GM10266 (cell line): ENCODE results near the gene PHF21B.

Experiments used
- DNase-seq: peaks from one replicate; pipeline ENCODE4 v3.0.0; 2012; ENCODE audit errors: extremely low spot score
- TF ChIP-seq, protein P1 (sequence below): IDR thresholded peaks from 2 replicates; pipeline ENCODE4 v1.5.1; 2012; ENCODE audit warnings: mild to moderate bottlenecking, low read depth; ENCODE audit not compliant: control insufficient read depth, insufficient read depth; ENCODE audit errors: missing control alignments

The PHF21B gene

DNA sequence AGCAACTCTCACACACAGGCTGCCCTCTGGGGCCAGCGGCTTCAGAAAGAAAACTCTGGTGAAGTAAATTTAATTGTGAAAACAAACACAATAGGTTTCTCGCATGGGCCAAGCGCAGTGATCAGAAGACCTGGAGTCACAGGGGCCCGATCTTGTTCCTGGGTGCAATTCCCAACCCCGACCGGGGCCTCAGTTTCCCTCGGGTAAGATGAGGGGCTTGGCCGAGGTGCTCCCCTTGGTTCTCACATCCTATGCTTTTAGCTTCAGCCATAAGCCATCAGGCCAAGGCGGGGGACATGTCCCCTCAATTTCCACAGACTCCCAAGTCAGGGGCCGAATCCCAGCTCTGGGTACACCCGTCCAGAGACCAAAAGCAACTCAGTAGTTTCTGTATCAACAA lies 11.5 kb downstream of the PHF21B start:
- TF ChIP-seq, protein P1, sequence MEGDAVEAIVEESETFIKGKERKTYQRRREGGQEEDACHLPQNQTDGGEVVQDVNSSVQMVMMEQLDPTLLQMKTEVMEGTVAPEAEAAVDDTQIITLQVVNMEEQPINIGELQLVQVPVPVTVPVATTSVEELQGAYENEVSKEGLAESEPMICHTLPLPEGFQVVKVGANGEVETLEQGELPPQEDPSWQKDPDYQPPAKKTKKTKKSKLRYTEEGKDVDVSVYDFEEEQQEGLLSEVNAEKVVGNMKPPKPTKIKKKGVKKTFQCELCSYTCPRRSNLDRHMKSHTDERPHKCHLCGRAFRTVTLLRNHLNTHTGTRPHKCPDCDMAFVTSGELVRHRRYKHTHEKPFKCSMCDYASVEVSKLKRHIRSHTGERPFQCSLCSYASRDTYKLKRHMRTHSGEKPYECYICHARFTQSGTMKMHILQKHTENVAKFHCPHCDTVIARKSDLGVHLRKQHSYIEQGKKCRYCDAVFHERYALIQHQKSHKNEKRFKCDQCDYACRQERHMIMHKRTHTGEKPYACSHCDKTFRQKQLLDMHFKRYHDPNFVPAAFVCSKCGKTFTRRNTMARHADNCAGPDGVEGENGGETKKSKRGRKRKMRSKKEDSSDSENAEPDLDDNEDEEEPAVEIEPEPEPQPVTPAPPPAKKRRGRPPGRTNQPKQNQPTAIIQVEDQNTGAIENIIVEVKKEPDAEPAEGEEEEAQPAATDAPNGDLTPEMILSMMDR: no peak
- no peak for DNase-seq

GRCh38 chr22:44997060-44997459 lies 12.7 kb downstream of the PHF21B start:
- TF ChIP-seq, protein P1: no peak

GRCh38 chr22:44996648-44997047 lies 13.2 kb downstream of the PHF21B start:
- DNase-seq: no peak

More at GRCh38 chr22:44997060-44997459, 12.7 kb downstream of the PHF21B start:
- no peak for DNase-seq

GRCh38 chr22:44996120-44996519 lies 13.7 kb downstream of the PHF21B start:
- no peak for DNase-seq
- TF ChIP-seq, protein P1: no peak

More at GRCh38 chr22:44996648-44997047, 13.2 kb downstream of the PHF21B start:
- TF ChIP-seq, protein P1: no peak

DNA sequence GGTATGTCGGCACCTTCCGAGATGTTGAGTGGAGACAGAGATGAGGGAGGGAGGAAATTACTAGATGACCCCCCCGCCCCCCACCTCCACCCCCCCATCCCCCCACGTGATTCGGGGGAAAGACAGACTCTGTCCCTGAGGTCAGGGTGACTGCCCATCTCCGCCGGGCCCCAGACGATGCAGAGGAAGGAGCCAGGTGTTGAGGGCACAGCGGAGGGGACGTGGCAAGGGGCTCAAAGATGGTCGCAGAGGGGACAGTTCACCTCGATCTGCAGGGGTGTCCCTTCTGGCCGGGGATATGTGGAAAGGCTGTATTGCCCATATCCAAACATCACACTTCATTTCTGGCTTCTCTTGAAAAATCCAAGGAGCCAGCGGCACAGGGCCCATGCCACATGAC lies 14.1 kb downstream of the PHF21B start:
- TF ChIP-seq, protein P1: no peak

DNA sequence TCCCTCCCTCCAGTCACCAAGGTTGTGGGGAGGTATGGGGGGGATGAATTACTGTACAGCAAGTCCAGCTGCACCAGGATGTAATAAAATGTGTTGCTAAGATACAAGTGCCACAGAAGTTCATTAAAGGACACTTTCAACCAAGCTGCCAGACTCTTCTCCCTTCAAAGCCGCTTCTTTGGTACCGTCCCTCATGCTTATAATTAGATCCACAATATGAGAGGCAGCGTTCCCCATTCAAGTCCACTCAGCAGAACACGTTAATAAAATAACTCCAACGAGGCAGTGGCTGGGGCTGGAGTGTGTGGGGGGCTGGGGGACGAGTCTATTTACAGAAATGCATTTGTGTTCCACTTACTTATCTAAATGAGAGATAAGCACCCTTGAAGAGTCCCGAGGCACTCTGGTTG lies 14.7 kb downstream of the PHF21B start:
- DNase-seq: no peak
- TF ChIP-seq, protein P1: no peak

More for the DNA sequence above, 14.1 kb downstream of the PHF21B start:
- DNase-seq: no peak

GRCh38 chr22:44994399-44995104 lies 15.3 kb downstream of the PHF21B start:
- TF ChIP-seq, protein P1: no peak

More at GRCh38 chr22:44994399-44995104, 15.3 kb downstream of the PHF21B start:
- DNase-seq: no peak
